Measurements from ENCODE around the gene ZMIZ1. TPM values are rescaled to one million over a fixed set of nuclear protein-coding genes. Genes with fewer than 3 reads are reported as not detected.

Gene ZMIZ1
- total RNA-seq, 1 donor from 2014 or later, result 66.3 TPM

GRCh38 chr10:79293841-79294581 lies 225.2 kb downstream of the ZMIZ1 start:
- Mint-ChIP-seq H3K4me1 (peaks cover 38% of the 10 kb centered on the region), H3K27me3 (no peaks in the 10 kb centered on the region), H3K36me3 (ENCODE audit: low read depth) (peaks cover 51% of the 10 kb centered on the region), H3K4me3 (no peak overlapping the region), H3K27ac (peak overlapping the region; percentile 29), H3K9me3 (no peaks in the 10 kb centered on the region)
- intact Hi-C loops (cut with micrococcal nuclease), result loop anchor here (2.0 kb wide), 1 partner anchor 53 kb away; the partner anchor contains the start of gene PPIF
- DNase-seq, result no peak

- H3K4me3 Mint-ChIP-seq, result peak overlapping the region; percentile 42
- peaks cover 54% of the 10 kb centered on the region for H3K36me3 Mint-ChIP-seq (ENCODE audit: low read depth)
- no peaks in the 10 kb centered on the region for H3K9me3 Mint-ChIP-seq
Observed at GRCh38 chr10:79295563-79295962, 226.8 kb downstream of the ZMIZ1 start.

GRCh38 chr10:79296431-79296830 lies 227.7 kb downstream of the ZMIZ1 start:
- Mint-ChIP-seq H3K27ac (no peak overlapping the region), H3K9me3 (no peaks in the 10 kb centered on the region), H3K4me1 (peaks cover 40% of the 10 kb centered on the region), H3K36me3 (ENCODE audit: low read depth) (peaks cover 60% of the 10 kb centered on the region), H3K4me3 (no peak overlapping the region), H3K27me3 (no peaks in the 10 kb centered on the region)
- no peak for DNase-seq
- intact Hi-C loops (cut with micrococcal nuclease), result no loop called here

More at GRCh38 chr10:79295563-79295962, 226.8 kb downstream of the ZMIZ1 start:
- H3K27ac Mint-ChIP-seq, result peak overlapping the region; percentile 62
- no peak for DNase-seq
- H3K27me3 Mint-ChIP-seq, result no peaks in the 10 kb centered on the region
- intact Hi-C loops (cut with micrococcal nuclease), result no loop called here
- H3K4me1 Mint-ChIP-seq, result peaks cover 40% of the 10 kb centered on the region

- Mint-ChIP-seq H3K4me1 (peaks cover 35% of the 10 kb centered on the region), H3K9me3 (no peaks in the 10 kb centered on the region), H3K36me3 (ENCODE audit: low read depth) (peaks cover 59% of the 10 kb centered on the region), H3K27me3 (no peaks in the 10 kb centered on the region), H3K27ac (peak overlapping the region; percentile 73), H3K4me3 (peak overlapping the region; percentile 8)
- intact Hi-C loops (cut with micrococcal nuclease), result loop anchor here (1.0 to 2.0 kb wide), 3 partner anchors 12 to 33 kb away; no protein-coding TSS in a partner anchor
- DNase-seq, result peak; percentile 70
Observed at GRCh38 chr10:79298403-79299244, 229.9 kb downstream of the ZMIZ1 start.

- intact Hi-C loops (cut with micrococcal nuclease), result loop anchor here (2.0 kb wide), 1 partner anchor 17 kb away; no protein-coding TSS in a partner anchor
- Mint-ChIP-seq H3K9me3 (no peaks in the 10 kb centered on the region), H3K27ac (peak overlapping the region; percentile 73), H3K27me3 (no peaks in the 10 kb centered on the region), H3K36me3 (ENCODE audit: low read depth) (peaks cover 56% of the 10 kb centered on the region), H3K4me3 (no peak overlapping the region), H3K4me1 (peaks cover 27% of the 10 kb centered on the region)
- no peak for DNase-seq
Observed at GRCh38 chr10:79299397-79300241, 230.9 kb downstream of the ZMIZ1 start.

GRCh38 chr10:79300711-79301110 lies 231.9 kb downstream of the ZMIZ1 start:
- no peaks in the 10 kb centered on the region for H3K27me3 Mint-ChIP-seq
- intact Hi-C loops (cut with micrococcal nuclease), result no loop called here
- no peak for DNase-seq
- no peaks in the 10 kb centered on the region for H3K9me3 Mint-ChIP-seq
- H3K4me1 Mint-ChIP-seq, result peaks cover 18% of the 10 kb centered on the region
- H3K4me3 Mint-ChIP-seq, result no peak overlapping the region
- H3K36me3 Mint-ChIP-seq (ENCODE audit: low read depth), result peaks cover 52% of the 10 kb centered on the region
- H3K27ac Mint-ChIP-seq, result no peak overlapping the region

GRCh38 chr10:79301754-79302530 lies 233.2 kb downstream of the ZMIZ1 start:
- intact Hi-C loops (cut with micrococcal nuclease), result no loop called here
- no peak for DNase-seq
- H3K9me3 Mint-ChIP-seq, result no peaks in the 10 kb centered on the region
- H3K27me3 Mint-ChIP-seq, result no peaks in the 10 kb centered on the region
- H3K4me3 Mint-ChIP-seq, result no peak overlapping the region
- H3K36me3 Mint-ChIP-seq (ENCODE audit: low read depth), result peaks cover 49% of the 10 kb centered on the region
- no peak overlapping the region for H3K27ac Mint-ChIP-seq
- peaks cover 16% of the 10 kb centered on the region for H3K4me1 Mint-ChIP-seq

- Mint-ChIP-seq H3K4me1 (peaks cover 6% of the 10 kb centered on the region), H3K36me3 (ENCODE audit: low read depth) (peaks cover 54% of the 10 kb centered on the region), H3K4me3 (no peak overlapping the region), H3K9me3 (no peaks in the 10 kb centered on the region), H3K27me3 (no peaks in the 10 kb centered on the region), H3K27ac (no peak overlapping the region)
- no peak for DNase-seq
- intact Hi-C loops (cut with micrococcal nuclease), result no loop called here
Observed at GRCh38 chr10:79303631-79304478, 235.1 kb downstream of the ZMIZ1 start.

GRCh38 chr10:79304479-79305087 lies 235.8 kb downstream of the ZMIZ1 start:
- Mint-ChIP-seq H3K36me3 (ENCODE audit: low read depth) (peaks cover 56% of the 10 kb centered on the region), H3K4me1 (peaks cover 3% of the 10 kb centered on the region), H3K9me3 (no peaks in the 10 kb centered on the region), H3K4me3 (no peak overlapping the region), H3K27ac (peak overlapping the region; percentile 38), H3K27me3 (no peaks in the 10 kb centered on the region)
- no peak for DNase-seq
- intact Hi-C loops (cut with micrococcal nuclease), result no loop called here

GRCh38 chr10:79305515-79305914 lies 236.7 kb downstream of the ZMIZ1 start:
- intact Hi-C loops (cut with micrococcal nuclease), result no loop called here
- no peak overlapping the region for H3K27ac Mint-ChIP-seq
- H3K9me3 Mint-ChIP-seq, result no peaks in the 10 kb centered on the region
- peaks cover 3% of the 10 kb centered on the region for H3K4me1 Mint-ChIP-seq
- H3K36me3 Mint-ChIP-seq (ENCODE audit: low read depth), result peaks cover 53% of the 10 kb centered on the region
- no peak overlapping the region for H3K4me3 Mint-ChIP-seq
- H3K27me3 Mint-ChIP-seq, result no peaks in the 10 kb centered on the region
- no peak for DNase-seq

- no peak overlapping the region for H3K4me3 Mint-ChIP-seq
- H3K36me3 Mint-ChIP-seq (ENCODE audit: low read depth), result peaks cover 52% of the 10 kb centered on the region
- no peak overlapping the region for H3K27ac Mint-ChIP-seq
- DNase-seq, result no peak
- H3K27me3 Mint-ChIP-seq, result no peaks in the 10 kb centered on the region
- intact Hi-C loops (cut with micrococcal nuclease), result no loop called here
- peaks cover 5% of the 10 kb centered on the region for H3K4me1 Mint-ChIP-seq
- no peaks in the 10 kb centered on the region for H3K9me3 Mint-ChIP-seq
Observed at GRCh38 chr10:79305988-79306387, 237.2 kb downstream of the ZMIZ1 start.

GRCh38 chr10:79306644-79307220 lies 238.0 kb downstream of the ZMIZ1 start:
- Mint-ChIP-seq H3K4me1 (peaks cover 5% of the 10 kb centered on the region), H3K4me3 (no peak overlapping the region), H3K9me3 (no peaks in the 10 kb centered on the region), H3K36me3 (ENCODE audit: low read depth) (peaks cover 46% of the 10 kb centered on the region), H3K27ac (peak overlapping the region; percentile 29), H3K27me3 (no peaks in the 10 kb centered on the region)
- DNase-seq, result no peak
- intact Hi-C loops (cut with micrococcal nuclease), result no loop called here
